GM19438 (cell line): ENCODE data around the gene GIPC1.

Experiments
- ATAC-seq: cut with Tn5 transposase; IDR thresholded peaks from one replicate; pipeline ENCODE4 v1.9.1; 2021; ENCODE audit warnings: low read depth; ENCODE audit not compliant: unreplicated experiment

GIPC1 gene

DNA sequence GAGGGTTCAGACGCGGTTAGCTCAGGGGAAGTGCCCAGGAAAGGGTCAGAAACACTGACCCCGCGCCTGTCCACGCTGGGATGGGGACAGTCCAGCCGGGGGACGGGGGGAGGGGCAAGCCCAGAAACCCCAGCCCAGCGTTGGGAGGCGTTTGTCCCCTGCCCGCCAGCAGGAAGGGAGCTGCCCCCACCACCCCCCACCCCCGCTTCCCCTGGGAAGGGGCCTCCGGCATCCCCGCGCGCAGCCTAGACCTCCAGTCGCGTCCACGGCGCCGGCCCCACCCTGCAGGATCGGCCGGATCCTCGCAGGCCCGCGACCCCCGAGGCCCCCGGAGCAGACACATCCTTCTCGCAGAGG, 277 bp downstream of the GIPC1 start:
- ATAC-seq: no peak

DNA sequence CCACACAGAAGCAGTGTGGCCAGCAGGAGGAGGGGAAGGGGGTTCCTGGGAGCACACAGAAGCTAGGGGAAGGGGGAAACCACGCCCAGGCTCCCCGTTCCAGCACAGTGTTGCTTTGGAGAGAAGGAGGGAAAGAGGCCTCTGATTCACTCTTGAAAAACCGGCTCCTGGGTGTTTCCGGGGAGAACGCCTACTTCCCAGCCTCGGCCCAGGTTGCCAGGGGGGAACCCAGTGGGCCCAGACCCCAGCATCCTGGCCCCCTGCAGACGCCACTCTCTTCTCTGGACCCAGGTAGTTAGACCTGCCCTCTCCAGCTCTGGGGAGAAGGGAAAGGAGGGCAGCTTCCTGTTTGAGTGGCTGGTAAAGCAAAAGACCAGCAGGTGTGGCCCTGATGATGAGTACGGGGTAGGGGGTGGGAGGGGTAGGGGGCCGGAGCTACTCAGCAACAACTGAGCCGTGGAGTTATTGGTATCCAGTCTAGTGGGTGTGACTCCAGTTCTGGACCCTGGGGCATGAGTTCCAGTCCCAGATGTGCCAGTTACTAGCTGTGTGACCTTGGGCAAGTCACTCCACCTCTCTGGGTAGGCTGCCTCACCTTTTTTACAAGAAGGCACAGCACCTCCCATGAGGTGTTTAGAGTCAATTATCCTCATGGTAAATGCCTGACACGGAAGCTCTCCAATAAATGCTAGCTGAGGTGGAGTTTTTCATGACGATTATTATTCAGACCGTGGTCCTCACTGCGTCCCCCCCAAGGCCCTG, 836 bp downstream of the GIPC1 start:
- no peak for ATAC-seq

- ATAC-seq: no peak
These were observed 1.5 kb downstream of the GIPC1 start for GRCh38 chr19:14494411-14494810.

DNA sequence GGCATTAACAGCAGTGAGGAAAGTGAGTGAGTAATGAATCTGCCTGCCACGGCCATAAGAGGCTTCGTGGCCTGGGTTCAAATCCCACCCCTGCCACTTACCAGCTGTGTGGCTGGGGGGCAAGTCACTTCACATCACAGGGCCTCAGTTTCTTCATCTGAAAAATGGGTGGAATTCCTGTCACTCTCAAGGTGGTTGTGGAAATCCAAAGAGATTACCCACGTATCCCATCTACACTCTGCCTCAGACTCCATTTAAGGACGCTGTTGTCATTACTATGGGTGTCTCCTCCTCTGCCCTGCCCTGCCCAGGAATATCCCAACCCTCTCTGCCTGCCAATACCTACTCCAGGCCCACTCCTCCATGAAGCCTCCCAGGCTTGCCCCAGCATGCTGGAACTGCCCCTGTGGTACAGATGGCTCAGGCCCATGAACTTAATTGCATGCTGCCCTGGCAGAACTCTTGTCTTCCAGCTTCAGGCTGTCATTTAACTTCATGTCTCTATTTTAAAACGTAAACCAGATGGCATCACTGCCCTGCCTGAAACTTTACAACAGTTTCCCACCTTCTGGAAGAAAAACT, 3.1 kb downstream of the GIPC1 start:
- ATAC-seq: no peak

- no peak for ATAC-seq
These were observed 8.4 kb downstream of the GIPC1 start for GRCh38 chr19:14487370-14488125.

- no peak for ATAC-seq
These were observed 13.6 kb downstream of the GIPC1 start for GRCh38 chr19:14482172-14482941.

DNA sequence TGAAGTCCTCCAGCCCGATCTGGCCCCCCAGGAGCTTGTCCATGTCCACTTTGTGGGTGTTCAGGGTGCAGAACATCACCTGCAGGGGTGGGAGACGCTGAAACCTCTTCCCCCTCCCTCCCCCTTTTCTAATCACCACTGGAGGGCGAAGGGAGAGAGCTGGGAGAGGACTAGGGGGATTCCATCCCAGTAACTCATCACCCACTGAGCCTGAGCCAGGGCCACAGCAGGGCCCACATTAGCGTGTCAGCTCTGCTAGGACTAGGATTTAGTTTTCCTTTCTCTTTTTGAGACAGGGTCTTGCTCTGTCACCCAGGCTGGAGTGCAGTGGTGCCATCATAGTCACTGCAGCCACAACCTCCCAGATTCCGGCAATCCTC, 15.2 kb downstream of the GIPC1 start:
- ATAC-seq: no peak

DNA sequence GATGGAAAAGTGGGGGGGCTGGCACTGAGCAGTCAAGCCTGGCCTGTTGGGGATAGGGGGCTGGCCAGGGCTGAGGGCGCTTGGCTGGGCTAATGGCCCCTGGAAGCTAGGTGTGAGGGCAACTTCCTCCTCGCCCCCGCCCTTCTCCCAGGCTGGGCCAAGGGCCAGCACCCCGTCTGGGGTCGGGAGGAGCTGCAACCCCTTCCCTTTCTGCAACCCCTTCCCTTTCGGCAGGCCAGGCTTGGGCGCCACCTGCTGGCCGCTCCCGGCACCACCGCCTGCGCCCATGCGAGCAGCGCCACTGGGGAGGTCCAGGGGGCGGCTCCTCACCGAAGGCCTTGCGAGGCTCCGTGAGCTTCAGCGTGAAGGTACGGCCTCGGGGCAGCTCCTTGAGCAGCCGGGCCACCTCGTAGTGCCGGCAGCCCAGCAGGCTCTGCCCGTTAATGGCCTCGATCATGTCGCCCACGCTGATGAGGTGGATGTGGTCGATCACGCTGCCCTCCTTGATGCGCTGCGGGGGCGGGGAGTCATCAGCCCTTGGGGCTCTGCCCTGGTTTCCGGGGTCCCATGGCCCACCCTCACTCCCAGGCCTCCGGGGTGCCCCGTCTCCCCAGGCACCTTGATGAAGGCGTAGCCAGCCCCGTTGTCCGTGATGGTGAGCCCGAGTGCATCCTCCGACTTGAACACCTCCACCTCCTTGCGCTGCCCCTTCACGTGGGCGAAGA, 15.8 kb downstream of the GIPC1 start:
- no peak for ATAC-seq

DNA sequence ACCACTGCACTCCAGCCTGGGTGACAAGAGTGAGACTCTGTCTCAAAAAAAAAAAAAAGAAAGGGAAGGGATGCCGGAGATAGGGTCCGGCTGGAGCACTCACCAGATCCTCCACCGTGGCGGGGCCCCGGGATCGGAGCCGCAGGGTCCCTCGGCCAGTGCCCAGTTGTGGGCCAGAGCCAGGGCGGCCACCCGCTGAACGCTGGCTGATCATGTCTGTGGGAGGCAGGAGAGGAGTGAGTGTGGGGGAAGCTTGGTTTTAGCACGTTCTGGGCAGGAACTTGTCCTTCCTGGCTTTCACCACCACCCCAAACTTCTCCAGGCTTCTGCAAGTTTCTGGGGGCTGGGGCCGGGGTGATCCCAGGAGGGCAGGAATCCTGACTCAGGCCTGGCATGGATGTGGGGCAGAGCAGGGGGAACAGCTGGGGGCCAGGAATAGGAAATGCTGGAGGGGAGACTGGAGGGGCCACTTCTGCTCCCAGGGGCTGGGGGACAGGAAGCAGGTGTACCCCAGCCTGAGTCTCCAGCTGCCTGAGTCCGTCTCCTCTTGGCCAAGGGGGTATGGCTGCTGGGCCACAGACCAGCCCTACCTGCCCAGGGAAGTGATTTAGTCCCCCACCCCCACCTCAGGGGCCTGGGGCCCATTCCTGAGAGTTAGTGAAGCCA, 16.5 kb downstream of the GIPC1 start:
- no peak for ATAC-seq

GRCh38 chr19:14478113-14478545, 17.8 kb downstream of the GIPC1 start:
- no peak for ATAC-seq

GRCh38 chr19:14477418-14478112, 18.4 kb downstream of the GIPC1 start:
- ATAC-seq: no peak

GRCh38 chr19:14476673-14477401, 19.1 kb downstream of the GIPC1 start:
- ATAC-seq: no peak

GRCh38 chr19:14476327-14476672, 19.6 kb downstream of the GIPC1 start:
- ATAC-seq: no peak

DNA sequence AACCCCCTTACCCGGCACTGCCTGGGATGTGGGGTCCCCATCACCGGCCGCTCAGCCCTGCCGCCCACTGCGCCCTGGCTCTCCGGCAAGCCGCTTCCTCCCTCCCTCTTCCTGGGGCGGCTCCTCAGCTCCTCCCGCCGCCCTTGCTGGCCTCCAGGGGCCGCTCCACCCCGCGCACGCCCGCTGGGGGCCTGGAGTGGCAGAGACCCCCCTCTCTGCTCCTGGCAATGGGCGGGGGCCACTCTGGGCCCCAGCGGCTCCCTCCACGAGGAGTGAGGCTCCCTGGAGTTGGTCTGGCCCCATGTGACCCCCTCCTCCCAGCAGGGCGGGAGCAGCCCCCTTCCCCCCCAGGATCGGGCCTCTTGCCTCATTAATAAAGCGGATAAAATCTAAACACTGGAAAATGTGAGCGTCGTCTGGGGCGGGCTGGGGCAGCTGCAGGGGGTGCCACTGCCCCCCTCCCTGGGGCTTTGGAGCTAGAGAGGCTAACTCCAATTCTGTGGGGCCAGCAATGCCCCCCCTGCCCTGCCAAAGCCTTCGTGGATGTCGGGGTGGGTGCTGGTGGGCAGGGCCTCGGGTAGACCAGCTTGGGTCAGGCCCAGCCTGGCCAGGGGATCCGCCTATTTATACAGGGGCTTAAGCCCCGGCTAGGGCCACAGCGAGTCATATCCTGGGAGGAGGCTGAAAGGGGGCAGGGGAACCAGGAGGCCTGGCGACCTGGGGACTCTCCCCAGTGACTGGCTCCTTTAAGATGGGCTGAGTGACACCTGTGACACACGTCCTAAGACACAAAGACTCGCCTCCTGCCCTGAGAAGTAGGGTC, 20.5 kb downstream of the GIPC1 start, which contains the start of gene PTGER1:
Gene PTGER1 (minus strand): TSS at position 104 of the 823 bp plus-strand sequence. CDS start 1,034 bp downstream, outside the sequence.
- no peak for ATAC-seq

DNA sequence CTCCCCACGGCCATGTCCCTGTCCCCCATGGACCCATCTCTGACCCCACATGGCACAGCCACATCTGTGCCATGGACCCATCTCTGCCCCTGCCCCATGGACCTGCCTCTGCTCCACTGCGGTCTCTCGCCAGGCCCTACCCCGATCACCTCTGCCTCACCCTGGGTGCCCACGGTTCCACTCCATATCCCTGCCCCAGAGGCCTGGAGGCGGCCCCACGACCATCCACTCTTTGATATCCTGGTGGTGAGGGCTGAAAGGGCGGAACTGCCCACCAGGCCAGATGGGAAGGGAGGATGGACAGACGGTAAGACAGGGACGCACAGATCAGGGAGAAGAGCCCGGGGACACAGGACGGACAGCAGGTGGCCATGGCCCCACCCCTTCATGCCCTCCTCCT, 21.1 kb downstream of the GIPC1 start:
- no peak for ATAC-seq

- ATAC-seq: no peak
These were observed 21.8 kb downstream of the GIPC1 start for GRCh38 chr19:14473978-14474578.
